ENCODE measurements around the gene IL4I1. TPM values are rescaled to one million over a fixed set of nuclear protein-coding genes. Genes with fewer than 3 reads are reported as not detected.

Gene IL4I1
- total RNA-seq, 1 experiment from 2014 or later, result 0.71 TPM

DNA sequence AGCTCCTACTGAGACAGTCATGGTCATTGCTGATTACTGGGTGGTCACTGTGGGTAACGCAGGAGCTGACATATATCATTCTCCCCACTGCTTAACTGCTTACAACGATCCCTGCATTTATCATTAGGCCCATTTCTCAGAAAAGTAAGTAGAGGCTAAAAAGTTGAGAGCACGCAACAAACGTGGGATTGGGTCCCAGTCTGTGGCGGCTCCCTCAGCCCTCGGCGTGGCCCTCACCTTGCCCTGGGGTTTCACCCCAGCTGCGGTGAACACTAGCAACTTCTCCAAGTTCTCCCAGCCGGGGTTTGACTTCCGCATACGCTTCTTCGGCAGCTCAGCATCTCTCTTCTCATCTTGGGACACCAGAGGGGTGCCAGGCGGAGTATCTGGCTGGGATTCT, 31.8 kb downstream of the IL4I1 start:
- no peak for ATAC-seq
- CTCF ChIA-PET, result interaction anchor here (0.9 to 1.3 kb wide), 3 partner anchors 11 to 47 kb away, joined by 3 read pairs; partner anchors contain the start of gene MED25
- peaks cover 15 to 31% of the 10 kb centered on the region in 2 experiments for H3K36me3 ChIP-seq (ENCODE audit: control insufficient read depth in 1 of 2, insufficient read depth in 2 of 2, low read length in 2 of 2)

More for the DNA sequence above, 31.8 kb downstream of the IL4I1 start:
- no peak overlapping the region for H3K9ac ChIP-seq (ENCODE audit: low read length)
- peak overlapping the region; percentile 91 for H3K27ac ChIP-seq (ENCODE audit: low read depth, low read length)
- H2AFZ ChIP-seq (ENCODE audit: low read depth, low read length, poor library complexity, severe bottlenecking), result no peak overlapping the region
- RAD21 ChIA-PET (ENCODE audit: low non-redundant PET in 1 of 2, low total read pairs in 2 of 2, uncharacterized antibody in 2 of 2, unreplicated experiment in 2 of 2), result interaction anchor here (0.7 to 0.9 kb wide), 2 partner anchors 64 to 362 kb away, joined by 3 to 4 read pairs; partner anchors contain the start of genes ATF5 (in 1 of the 2) and NUP62 (in 1 of the 2)
- POLR2A ChIA-PET, result interaction anchor here (1.0 to 1.2 kb wide), 4 partner anchors 10 to 189 kb away, joined by 4 to 13 read pairs (median 6); partner anchors contain the start of gene PTOV1
- TF ChIP-seq, protein P1, sequence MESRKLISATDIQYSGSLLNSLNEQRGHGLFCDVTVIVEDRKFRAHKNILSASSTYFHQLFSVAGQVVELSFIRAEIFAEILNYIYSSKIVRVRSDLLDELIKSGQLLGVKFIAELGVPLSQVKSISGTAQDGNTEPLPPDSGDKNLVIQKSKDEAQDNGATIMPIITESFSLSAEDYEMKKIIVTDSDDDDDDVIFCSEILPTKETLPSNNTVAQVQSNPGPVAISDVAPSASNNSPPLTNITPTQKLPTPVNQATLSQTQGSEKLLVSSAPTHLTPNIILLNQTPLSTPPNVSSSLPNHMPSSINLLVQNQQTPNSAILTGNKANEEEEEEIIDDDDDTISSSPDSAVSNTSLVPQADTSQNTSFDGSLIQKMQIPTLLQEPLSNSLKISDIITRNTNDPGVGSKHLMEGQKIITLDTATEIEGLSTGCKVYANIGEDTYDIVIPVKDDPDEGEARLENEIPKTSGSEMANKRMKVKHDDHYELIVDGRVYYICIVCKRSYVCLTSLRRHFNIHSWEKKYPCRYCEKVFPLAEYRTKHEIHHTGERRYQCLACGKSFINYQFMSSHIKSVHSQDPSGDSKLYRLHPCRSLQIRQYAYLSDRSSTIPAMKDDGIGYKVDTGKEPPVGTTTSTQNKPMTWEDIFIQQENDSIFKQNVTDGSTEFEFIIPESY (IDR thresholded peaks at IDR 0.05; ENCODE audit: extremely low read depth, insufficient replicate concordance, low read length), result no peak
- no peak for TF ChIP-seq JUND (IDR thresholded peaks at IDR 0.05)
- TF ChIP-seq EGR1 (IDR thresholded peaks at IDR 0.05; ENCODE audit: low read depth), result no peak
- TF ChIP-seq POLR2AphosphoS5 (IDR thresholded peaks at IDR 0.05; ENCODE audit: low read depth, low read length), result no peak
- TF ChIP-seq RAD21 (IDR thresholded peaks at IDR 0.05; ENCODE audit: low read depth), result no peak
- TF ChIP-seq, protein P2, sequence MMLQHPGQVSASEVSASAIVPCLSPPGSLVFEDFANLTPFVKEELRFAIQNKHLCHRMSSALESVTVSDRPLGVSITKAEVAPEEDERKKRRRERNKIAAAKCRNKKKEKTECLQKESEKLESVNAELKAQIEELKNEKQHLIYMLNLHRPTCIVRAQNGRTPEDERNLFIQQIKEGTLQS (IDR thresholded peaks at IDR 0.05), result no peak
- TF ChIP-seq, protein P3, sequence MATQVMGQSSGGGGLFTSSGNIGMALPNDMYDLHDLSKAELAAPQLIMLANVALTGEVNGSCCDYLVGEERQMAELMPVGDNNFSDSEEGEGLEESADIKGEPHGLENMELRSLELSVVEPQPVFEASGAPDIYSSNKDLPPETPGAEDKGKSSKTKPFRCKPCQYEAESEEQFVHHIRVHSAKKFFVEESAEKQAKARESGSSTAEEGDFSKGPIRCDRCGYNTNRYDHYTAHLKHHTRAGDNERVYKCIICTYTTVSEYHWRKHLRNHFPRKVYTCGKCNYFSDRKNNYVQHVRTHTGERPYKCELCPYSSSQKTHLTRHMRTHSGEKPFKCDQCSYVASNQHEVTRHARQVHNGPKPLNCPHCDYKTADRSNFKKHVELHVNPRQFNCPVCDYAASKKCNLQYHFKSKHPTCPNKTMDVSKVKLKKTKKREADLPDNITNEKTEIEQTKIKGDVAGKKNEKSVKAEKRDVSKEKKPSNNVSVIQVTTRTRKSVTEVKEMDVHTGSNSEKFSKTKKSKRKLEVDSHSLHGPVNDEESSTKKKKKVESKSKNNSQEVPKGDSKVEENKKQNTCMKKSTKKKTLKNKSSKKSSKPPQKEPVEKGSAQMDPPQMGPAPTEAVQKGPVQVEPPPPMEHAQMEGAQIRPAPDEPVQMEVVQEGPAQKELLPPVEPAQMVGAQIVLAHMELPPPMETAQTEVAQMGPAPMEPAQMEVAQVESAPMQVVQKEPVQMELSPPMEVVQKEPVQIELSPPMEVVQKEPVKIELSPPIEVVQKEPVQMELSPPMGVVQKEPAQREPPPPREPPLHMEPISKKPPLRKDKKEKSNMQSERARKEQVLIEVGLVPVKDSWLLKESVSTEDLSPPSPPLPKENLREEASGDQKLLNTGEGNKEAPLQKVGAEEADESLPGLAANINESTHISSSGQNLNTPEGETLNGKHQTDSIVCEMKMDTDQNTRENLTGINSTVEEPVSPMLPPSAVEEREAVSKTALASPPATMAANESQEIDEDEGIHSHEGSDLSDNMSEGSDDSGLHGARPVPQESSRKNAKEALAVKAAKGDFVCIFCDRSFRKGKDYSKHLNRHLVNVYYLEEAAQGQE (IDR thresholded peaks at IDR 0.05; ENCODE audit: low read depth), result no peak
- TF ChIP-seq POLR2A (IDR thresholded peaks at IDR 0.05; ENCODE audit: borderline replicate concordance, extremely low read depth, insufficient read depth, insufficient read length), result no peak
- TF ChIP-seq, protein P4, sequence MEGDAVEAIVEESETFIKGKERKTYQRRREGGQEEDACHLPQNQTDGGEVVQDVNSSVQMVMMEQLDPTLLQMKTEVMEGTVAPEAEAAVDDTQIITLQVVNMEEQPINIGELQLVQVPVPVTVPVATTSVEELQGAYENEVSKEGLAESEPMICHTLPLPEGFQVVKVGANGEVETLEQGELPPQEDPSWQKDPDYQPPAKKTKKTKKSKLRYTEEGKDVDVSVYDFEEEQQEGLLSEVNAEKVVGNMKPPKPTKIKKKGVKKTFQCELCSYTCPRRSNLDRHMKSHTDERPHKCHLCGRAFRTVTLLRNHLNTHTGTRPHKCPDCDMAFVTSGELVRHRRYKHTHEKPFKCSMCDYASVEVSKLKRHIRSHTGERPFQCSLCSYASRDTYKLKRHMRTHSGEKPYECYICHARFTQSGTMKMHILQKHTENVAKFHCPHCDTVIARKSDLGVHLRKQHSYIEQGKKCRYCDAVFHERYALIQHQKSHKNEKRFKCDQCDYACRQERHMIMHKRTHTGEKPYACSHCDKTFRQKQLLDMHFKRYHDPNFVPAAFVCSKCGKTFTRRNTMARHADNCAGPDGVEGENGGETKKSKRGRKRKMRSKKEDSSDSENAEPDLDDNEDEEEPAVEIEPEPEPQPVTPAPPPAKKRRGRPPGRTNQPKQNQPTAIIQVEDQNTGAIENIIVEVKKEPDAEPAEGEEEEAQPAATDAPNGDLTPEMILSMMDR (IDR thresholded peaks at IDR 0.05 in 2 of 3, conservative IDR thresholded peaks at IDR 0.05 in 1 of 3; ENCODE audit: borderline replicate concordance in 1 of 3, insufficient read depth in 1 of 3, low read depth in 2 of 3, low read length in 2 of 3), result no peak
- no peak for TF ChIP-seq TCF7L2 (IDR thresholded peaks at IDR 0.05; ENCODE audit: borderline replicate concordance, extremely low read depth, insufficient read depth, insufficient read length)
- TF ChIP-seq ZFX (IDR thresholded peaks at IDR 0.05), result no peak
- TF ChIP-seq CBX3 (IDR thresholded peaks at IDR 0.05; ENCODE audit: low read depth), result no peak
- TF ChIP-seq ELF1 (IDR thresholded peaks at IDR 0.05; ENCODE audit: borderline replicate concordance, low read depth), result no peak
- no peak for TF ChIP-seq CEBPB (IDR thresholded peaks at IDR 0.05; ENCODE audit: low read depth)
- TF ChIP-seq ZNF274 (IDR thresholded peaks at IDR 0.05; ENCODE audit: low read depth, low read length), result no peak
- no peak for TF ChIP-seq SIN3A (IDR thresholded peaks at IDR 0.05; ENCODE audit: low read depth)
- TF ChIP-seq FOSL1 (IDR thresholded peaks at IDR 0.05; ENCODE audit: low read depth), result no peak
- H3K9me2 ChIP-seq (ENCODE audit: insufficient read depth), result no peaks in the 10 kb centered on the region
- H3K9me3 ChIP-seq (ENCODE audit: control insufficient read depth in 1 of 2, insufficient read depth in 1 of 2, low read depth in 1 of 2, low read length in 2 of 2), result no peaks in the 10 kb centered on the region
- peaks cover 43% of the 10 kb centered on the region for H3K79me2 ChIP-seq (ENCODE audit: insufficient read depth, low read length)
- no peaks in the 10 kb centered on the region for H3K27me3 ChIP-seq (ENCODE audit: insufficient read depth, low read length)
- DNase-seq (ENCODE audit: low read depth, low spot score), result no peak
- BruUV-seq (replicated peaks), result no TSS peak
- peak overlapping the region; percentile 95 for H3K4me2 ChIP-seq (ENCODE audit: low read length)
- peaks cover 21 to 58% of the 10 kb centered on the region in 2 experiments; a peak in 3 of 4 replicates for H3K4me1 ChIP-seq (ENCODE audit: control insufficient read depth in 1 of 2, insufficient read depth in 2 of 2, low read length in 2 of 2)
- H4K20me1 ChIP-seq (ENCODE audit: insufficient read depth), result peaks cover 5% of the 10 kb centered on the region; the same call in 1 of the 2 replicates
- peak overlapping the region; percentile 5 to 83; a peak in 2 of 4 replicates for H3K4me3 ChIP-seq (replicated peaks in 1 of 2; ENCODE audit: low read depth in 1 of 2, low read length in 2 of 2)
- intact Hi-C loops (cut with micrococcal nuclease), result loop anchor here (5.0 kb wide), 1 partner anchor 98 kb away; the partner anchor contains the start of gene AP2A1
